HFFc6 (cell line): Measurements from ENCODE around the gene RHBDD1. TPM values are rescaled to one million over a fixed set of nuclear protein-coding genes. Genes with fewer than 3 reads are reported as not detected.

ENCODE experiments used
- DNase-seq: peaks from one replicate; pipeline ENCODE4 v3.0.0-alpha.2; 2018
- H3K27ac Mint-ChIP-seq: 2 replicates; pipeline ENCODE4 v1.8.0; 2020; ENCODE audit warnings: mild to moderate bottlenecking, mixed read lengths
- H3K27me3 Mint-ChIP-seq: 2 replicates; pipeline ENCODE4 v1.8.0; 2021; ENCODE audit warnings: mild to moderate bottlenecking, moderate library complexity, mixed read lengths; ENCODE audit not compliant: insufficient read depth
- H3K36me3 Mint-ChIP-seq: 2 replicates; pipeline ENCODE4 v1.8.0; 2021; ENCODE audit warnings: low read depth, mixed read lengths
- H3K4me1 Mint-ChIP-seq: 2 replicates; pipeline ENCODE4 v1.8.0; 2020; ENCODE audit warnings: low read depth, mixed read lengths
- H3K4me3 Mint-ChIP-seq: 2 replicates; pipeline ENCODE4 v1.8.0; 2020; ENCODE audit warnings: mild to moderate bottlenecking, moderate library complexity, mixed read lengths
- H3K9me3 Mint-ChIP-seq: 2 replicates; pipeline ENCODE4 v1.8.0; 2020; ENCODE audit warnings: mild to moderate bottlenecking, mixed read lengths
- total RNA-seq, 6 experiments: library from RNA; stranded (reverse); fragmentation: NEBNext Ultra II Directional; extraction: Animal tissue kit (Norgen Biotek cat#: 25700); gene quantifications; 2 replicates in 1 of 6; 3 replicates in 5 of 6; pipeline ENCODE4 v1.2.3, GENCODE V29; 2021
- TF ChIP-seq, protein P1 (sequence below): fragments of 200-600 bp; sonication (generic); IDR thresholded peaks from 2 replicates; pipeline ENCODE4 v1.5.0; 2021; ENCODE audit warnings: antibody characterized with exemption, mild to moderate bottlenecking

The RHBDD1 gene
- total RNA-seq, 6 experiments from 2014 or later, result 34.3 to 50.7 (median 42.3) TPM

DNA sequence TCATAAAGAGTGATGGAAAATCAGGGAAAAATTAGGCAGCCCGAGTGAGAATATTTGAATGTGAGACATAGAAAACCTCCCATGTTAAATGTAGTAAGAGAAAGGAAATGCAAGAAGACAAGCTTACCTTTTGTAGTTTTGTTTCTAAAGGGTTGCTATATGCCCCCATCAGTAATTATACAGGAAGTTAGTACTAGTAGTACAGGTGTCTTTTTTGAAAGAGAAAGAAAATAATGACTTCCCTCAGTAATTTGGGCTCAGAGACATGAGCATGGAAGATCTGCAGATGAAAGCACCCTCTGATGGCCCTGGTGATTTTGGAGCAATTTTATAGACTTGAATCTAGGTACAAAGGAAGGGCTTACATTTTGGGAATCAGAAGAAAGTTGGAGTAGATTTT, 80.8 kb downstream of the RHBDD1 start:
- DNase-seq, result no peak
- Mint-ChIP-seq H3K4me3 (no peak overlapping the region), H3K27me3 (no peaks in the 10 kb centered on the region), H3K4me1 (peaks cover 53% of the 10 kb centered on the region), H3K27ac (no peak overlapping the region), H3K36me3 (peaks cover 59% of the 10 kb centered on the region), H3K9me3 (peaks cover 4% of the 10 kb centered on the region; the same call in 1 of the 2 replicates)
- TF ChIP-seq, protein P1, sequence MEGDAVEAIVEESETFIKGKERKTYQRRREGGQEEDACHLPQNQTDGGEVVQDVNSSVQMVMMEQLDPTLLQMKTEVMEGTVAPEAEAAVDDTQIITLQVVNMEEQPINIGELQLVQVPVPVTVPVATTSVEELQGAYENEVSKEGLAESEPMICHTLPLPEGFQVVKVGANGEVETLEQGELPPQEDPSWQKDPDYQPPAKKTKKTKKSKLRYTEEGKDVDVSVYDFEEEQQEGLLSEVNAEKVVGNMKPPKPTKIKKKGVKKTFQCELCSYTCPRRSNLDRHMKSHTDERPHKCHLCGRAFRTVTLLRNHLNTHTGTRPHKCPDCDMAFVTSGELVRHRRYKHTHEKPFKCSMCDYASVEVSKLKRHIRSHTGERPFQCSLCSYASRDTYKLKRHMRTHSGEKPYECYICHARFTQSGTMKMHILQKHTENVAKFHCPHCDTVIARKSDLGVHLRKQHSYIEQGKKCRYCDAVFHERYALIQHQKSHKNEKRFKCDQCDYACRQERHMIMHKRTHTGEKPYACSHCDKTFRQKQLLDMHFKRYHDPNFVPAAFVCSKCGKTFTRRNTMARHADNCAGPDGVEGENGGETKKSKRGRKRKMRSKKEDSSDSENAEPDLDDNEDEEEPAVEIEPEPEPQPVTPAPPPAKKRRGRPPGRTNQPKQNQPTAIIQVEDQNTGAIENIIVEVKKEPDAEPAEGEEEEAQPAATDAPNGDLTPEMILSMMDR, result no peak

DNA sequence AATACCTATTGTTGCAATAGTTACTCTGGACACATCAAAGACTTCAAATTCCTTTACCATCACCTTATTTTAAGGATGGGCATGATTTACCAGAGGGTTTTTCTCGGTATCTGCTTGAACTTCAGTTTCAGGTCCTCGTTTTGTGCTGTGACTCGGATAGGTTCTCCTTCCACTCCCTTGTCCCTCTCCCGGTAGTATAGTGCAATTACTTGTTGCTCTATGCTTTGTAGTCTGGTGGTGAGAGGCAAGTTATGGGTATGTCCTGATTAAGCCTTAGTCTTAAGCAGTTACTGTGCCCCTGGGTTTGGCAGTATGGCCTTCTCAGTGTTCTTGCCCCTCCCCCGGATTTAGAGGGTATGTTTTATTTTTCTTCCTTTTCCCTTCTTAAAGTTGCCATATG, 96.6 kb downstream of the RHBDD1 start:
- H3K27ac Mint-ChIP-seq, result no peak overlapping the region

DNA sequence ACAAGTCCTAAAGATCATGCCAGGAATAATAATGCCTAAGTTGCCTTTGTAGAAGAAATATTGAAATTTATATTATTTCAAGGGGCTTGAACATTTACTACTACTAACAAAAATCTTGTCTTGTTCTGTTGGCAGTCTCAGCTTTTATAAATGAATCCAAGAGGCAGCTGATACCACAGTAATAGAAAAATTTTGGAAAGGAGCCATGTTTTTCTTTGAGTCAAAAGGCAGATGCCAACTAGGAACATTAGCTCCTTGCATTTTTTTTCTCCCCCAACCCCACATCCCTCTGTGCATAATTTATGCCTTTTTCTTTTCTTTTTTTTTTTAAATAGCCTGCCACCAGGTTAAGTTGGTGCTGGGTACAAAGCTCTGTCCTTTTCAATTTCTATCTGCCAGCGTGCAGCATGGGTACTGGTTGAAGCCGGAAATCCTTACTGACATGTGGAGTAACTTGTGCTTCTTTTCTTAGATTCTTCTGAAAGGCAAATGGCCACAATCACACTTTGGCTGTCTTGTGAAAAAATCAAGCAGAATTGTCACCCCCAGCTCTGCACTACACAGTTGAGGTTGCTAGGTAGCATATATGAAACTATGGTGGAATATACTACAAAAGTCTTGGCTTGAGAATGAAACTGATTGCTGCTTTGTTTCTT, 98.8 kb downstream of the RHBDD1 start:
- Mint-ChIP-seq H3K4me3 (no peak overlapping the region), H3K9me3 (no peaks in the 10 kb centered on the region), H3K27me3 (no peaks in the 10 kb centered on the region), H3K4me1 (peaks cover 17% of the 10 kb centered on the region), H3K27ac (no peak overlapping the region), H3K36me3 (peaks cover 15% of the 10 kb centered on the region)
- TF ChIP-seq, protein P1, result no peak
- no peak for DNase-seq

More for the DNA sequence above, 96.6 kb downstream of the RHBDD1 start:
- Mint-ChIP-seq H3K4me3 (no peak overlapping the region), H3K4me1 (peaks cover 17% of the 10 kb centered on the region), H3K36me3 (peaks cover 19% of the 10 kb centered on the region), H3K9me3 (no peaks in the 10 kb centered on the region), H3K27me3 (no peaks in the 10 kb centered on the region)
- TF ChIP-seq, protein P1, result no peak
- no peak for DNase-seq

DNA sequence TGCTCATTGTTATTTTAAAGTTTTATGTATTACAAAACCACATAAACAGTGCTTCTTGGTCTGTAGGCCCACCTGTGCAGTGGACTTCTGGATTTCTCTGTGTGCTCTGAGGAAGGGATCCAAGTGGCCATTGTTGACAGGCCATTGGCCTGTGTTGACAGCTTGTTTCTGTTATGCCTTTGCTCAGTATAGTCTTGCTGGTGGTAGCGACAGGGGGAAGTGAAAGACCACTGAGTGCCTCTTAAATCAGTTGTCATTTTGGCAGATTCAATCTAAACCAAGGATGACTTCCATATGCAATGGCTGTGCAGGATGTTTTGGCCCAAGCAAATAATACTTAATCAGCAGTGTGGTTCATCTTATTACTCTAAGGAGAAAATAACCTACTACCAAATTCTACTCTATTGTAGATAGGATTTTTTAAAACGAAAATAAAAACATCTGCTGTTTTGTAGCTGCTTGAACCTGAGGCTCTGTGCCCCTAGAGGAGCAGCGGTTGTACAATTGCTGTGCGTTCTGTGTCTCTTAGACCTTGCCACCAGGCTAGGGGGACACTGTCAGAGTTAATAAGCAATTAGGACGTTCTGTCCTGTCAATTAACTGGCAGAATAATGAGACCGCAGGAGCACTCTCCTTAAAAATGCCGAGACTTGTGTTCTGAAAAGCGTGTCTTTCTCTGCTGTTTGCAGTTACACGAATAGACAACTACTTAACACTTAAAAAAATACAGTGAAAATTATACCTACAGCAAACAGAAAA, 108.2 kb downstream of the RHBDD1 start:
- H3K27me3 Mint-ChIP-seq, result no peaks in the 10 kb centered on the region; the same call in 1 of the 2 replicates

DNA sequence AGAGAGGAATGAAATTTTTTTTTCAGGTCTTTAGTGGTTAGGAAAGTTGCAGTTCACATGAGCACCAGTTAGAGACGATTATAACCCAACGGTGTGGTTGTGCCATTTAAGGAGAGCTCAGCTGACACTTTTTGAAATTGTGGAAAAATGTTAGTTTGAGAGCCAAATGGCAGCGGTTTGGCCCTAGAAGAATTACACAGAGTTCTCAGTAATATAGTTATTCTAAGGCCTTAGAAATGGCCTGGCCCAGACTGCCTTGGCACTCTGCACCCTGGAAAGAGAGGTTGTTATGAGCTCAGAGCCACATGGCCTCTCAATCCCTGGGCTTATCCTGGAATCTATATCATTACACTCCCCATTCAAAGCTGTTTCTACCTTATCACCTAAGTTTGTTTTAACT, 117.4 kb downstream of the RHBDD1 start:
- DNase-seq, result no peak
- H3K27me3 Mint-ChIP-seq, result peaks cover 2% of the 10 kb centered on the region; the same call in 1 of the 2 replicates
- H3K9me3 Mint-ChIP-seq, result peaks cover 5% of the 10 kb centered on the region; the same call in 1 of the 2 replicates
- no peak overlapping the region for H3K4me3 Mint-ChIP-seq
- peaks cover 23% of the 10 kb centered on the region for H3K36me3 Mint-ChIP-seq
- TF ChIP-seq, protein P1, result no peak
- H3K27ac Mint-ChIP-seq, result no peak overlapping the region
- peaks cover 8% of the 10 kb centered on the region for H3K4me1 Mint-ChIP-seq

More for the DNA sequence above, 108.2 kb downstream of the RHBDD1 start:
- H3K27ac Mint-ChIP-seq, result no peak overlapping the region
- TF ChIP-seq, protein P1, result no peak
- DNase-seq, result no peak
- H3K36me3 Mint-ChIP-seq, result peaks cover 31% of the 10 kb centered on the region
- no peak overlapping the region for H3K4me3 Mint-ChIP-seq
- no peaks in the 10 kb centered on the region for H3K4me1 Mint-ChIP-seq
- peaks cover 19% of the 10 kb centered on the region for H3K9me3 Mint-ChIP-seq
